Measurements from ENCODE around the gene CREB3L1.
"Not testable (repeated sequence)": the region's sequence is repeated elsewhere in the genome, so short reads cannot be mapped to it uniquely, and the experiment has no call there.

Gene CREB3L1

GRCh38 chr11:46295312-46296058 is 18.0 kb downstream of the CREB3L1 start:
- DNase-seq (ENCODE audit: low read depth) = no peak

GRCh38 chr11:46296059-46296527 is 18.6 kb downstream of the CREB3L1 start:
- DNase-seq (ENCODE audit: low read depth) = no peak

GRCh38 chr11:46296528-46297448 is 19.3 kb downstream of the CREB3L1 start:
- no peak for DNase-seq (ENCODE audit: low read depth)

GRCh38 chr11:46298699-46299433 is 21.4 kb downstream of the CREB3L1 start:
- peak; percentile 62 for DNase-seq (ENCODE audit: low read depth)

- DNase-seq (ENCODE audit: low read depth) = no peak
Observed at GRCh38 chr11:46299451-46299961, 22.0 kb downstream of the CREB3L1 start.

- DNase-seq (ENCODE audit: low read depth) = no peak
Observed at GRCh38 chr11:46300270-46300669, 22.8 kb downstream of the CREB3L1 start.

GRCh38 chr11:46302866-46303265 is 25.4 kb downstream of the CREB3L1 start:
- no peak for DNase-seq (ENCODE audit: low read depth)

- DNase-seq (ENCODE audit: low read depth) = not testable (repeated sequence)
Observed at GRCh38 chr11:46304036-46304435, 26.6 kb downstream of the CREB3L1 start.

GRCh38 chr11:46304605-46305179 is 27.2 kb downstream of the CREB3L1 start:
- DNase-seq (ENCODE audit: low read depth) = no peak

- DNase-seq (ENCODE audit: low read depth) = no peak
Observed at GRCh38 chr11:46305295-46305694, 27.8 kb downstream of the CREB3L1 start.

- no peak for DNase-seq (ENCODE audit: low read depth)
Observed at GRCh38 chr11:46306296-46306853, 28.9 kb downstream of the CREB3L1 start.

GRCh38 chr11:46307369-46307768 is 29.9 kb downstream of the CREB3L1 start:
- no peak for DNase-seq (ENCODE audit: low read depth)

- DNase-seq (ENCODE audit: low read depth) = no peak
Observed at GRCh38 chr11:46307785-46308341, 30.4 kb downstream of the CREB3L1 start.

- DNase-seq (ENCODE audit: low read depth) = no peak
Observed at GRCh38 chr11:46308631-46309419, 31.4 kb downstream of the CREB3L1 start.

- DNase-seq (ENCODE audit: low read depth) = no peak
Observed at GRCh38 chr11:46309814-46310259, 32.4 kb downstream of the CREB3L1 start.

GRCh38 chr11:46315033-46315738 is 37.7 kb downstream of the CREB3L1 start:
- no peak for DNase-seq (ENCODE audit: low read depth)

GRCh38 chr11:46315783-46316563 is 38.5 kb downstream of the CREB3L1 start:
- no peak for DNase-seq (ENCODE audit: low read depth)

- no peak for DNase-seq (ENCODE audit: low read depth)
Observed at GRCh38 chr11:46319074-46319453, 41.6 kb downstream of the CREB3L1 start.

- DNase-seq (ENCODE audit: low read depth) = no peak
Observed at GRCh38 chr11:46321757-46322156, 44.3 kb downstream of the CREB3L1 start.
